OCI-LY1 (cell line): ENCODE data around the gene RPTN.

ENCODE experiments used
- H2AFZ ChIP-seq: fragments of 200-600 bp; sonication (generic), shearing (Covaris generic); 2 replicates; pipeline ENCODE4 v1.6.0; 2014; ENCODE audit warnings: antibody characterized with exemption, mild to moderate bottlenecking, low read length
- H3F3A ChIP-seq: fragments of 200-600 bp; sonication (generic), shearing (Covaris generic); 2 replicates; pipeline ENCODE4 v1.6.0; 2014; ENCODE audit warnings: mild to moderate bottlenecking, antibody characterized with exemption, low read length, moderate library complexity; ENCODE audit not compliant: insufficient read depth
- H3K27ac ChIP-seq: fragments of 200-600 bp; sonication (generic); 2 replicates; pipeline ENCODE4 v1.5.1; 2014; ENCODE audit warnings: low read length, mixed run types, mild to moderate bottlenecking, low read depth; ENCODE audit not compliant: poor library complexity, severe bottlenecking
- H3K27me3 ChIP-seq: fragments of 200-600 bp; sonication (generic); 2 replicates; pipeline ENCODE4 v1.6.0; 2014; ENCODE audit warnings: antibody characterized with exemption, mild to moderate bottlenecking, low read length, moderate library complexity; ENCODE audit not compliant: insufficient read depth
- H3K36me3 ChIP-seq: fragments of 200-600 bp; sonication (generic); 2 replicates; pipeline ENCODE4 v1.6.1; 2014; ENCODE audit warnings: mild to moderate bottlenecking, antibody characterized with exemption, low read length, moderate library complexity, mixed read lengths; ENCODE audit not compliant: insufficient read depth
- H3K4me1 ChIP-seq: fragments of 200-600 bp; sonication (generic); 2 replicates; pipeline ENCODE4 v1.5.1; 2014; ENCODE audit warnings: mild to moderate bottlenecking, low read length, moderate library complexity; ENCODE audit not compliant: insufficient read depth, severe bottlenecking
- H3K4me2 ChIP-seq: fragments of 200-600 bp; sonication (generic), shearing (Covaris generic); 2 replicates; pipeline ENCODE4 v1.6.1; 2014; ENCODE audit warnings: low read length
- H3K4me3 ChIP-seq: fragments of 200-600 bp; sonication (generic); 2 replicates; pipeline ENCODE4 v1.5.1; 2014; ENCODE audit warnings: low read length, low read depth, mild to moderate bottlenecking, mixed read lengths; ENCODE audit not compliant: poor library complexity, severe bottlenecking
- H3K79me2 ChIP-seq: fragments of 200-600 bp; shearing (Covaris generic); 2 replicates; pipeline ENCODE4 v1.6.1; 2016; ENCODE audit warnings: mixed run types, low read length, mixed read lengths; ENCODE audit not compliant: insufficient read depth
- H3K9ac ChIP-seq: fragments of 200-600 bp; sonication (generic), shearing (Covaris generic); 2 replicates; pipeline ENCODE4 v1.6.1; 2014; ENCODE audit warnings: mild to moderate bottlenecking, low read length, mixed read lengths
- H3K9me2 ChIP-seq: fragments of 200-600 bp; sonication (generic), shearing (Covaris generic); 2 replicates; pipeline ENCODE4 v1.6.1; 2014; ENCODE audit warnings: low read depth, mild to moderate bottlenecking, low read length, mixed read lengths
- H3K9me3 ChIP-seq: fragments of 200-600 bp; shearing (Covaris generic); 2 replicates; pipeline ENCODE4 v1.6.1; 2014; ENCODE audit warnings: low read length, mixed read lengths
- H4K20me1 ChIP-seq: fragments of 200-600 bp; sonication (generic), shearing (Covaris generic); 2 replicates; pipeline ENCODE4 v1.6.0; 2016; ENCODE audit warnings: mild to moderate bottlenecking, low read length; ENCODE audit not compliant: insufficient read depth
- EZH2 ChIP-seq: fragments of 200-600 bp; sonication (generic), shearing (Covaris generic); IDR thresholded peaks from 2 replicates; pipeline ENCODE4 v1.8.0; 2017; ENCODE audit warnings: borderline replicate concordance, mixed run types, mild to moderate bottlenecking, antibody characterized with exemption, low read length, moderate library complexity, mixed read lengths
- TF ChIP-seq, protein P1 (sequence below): fragments of 200-600 bp; sonication (generic), shearing (Covaris generic); IDR thresholded peaks from 2 replicates; pipeline ENCODE4 v1.5.1; 2017; ENCODE audit warnings: mild to moderate bottlenecking, antibody characterized with exemption, low read length, moderate library complexity, mixed read lengths

RPTN gene, protein sequence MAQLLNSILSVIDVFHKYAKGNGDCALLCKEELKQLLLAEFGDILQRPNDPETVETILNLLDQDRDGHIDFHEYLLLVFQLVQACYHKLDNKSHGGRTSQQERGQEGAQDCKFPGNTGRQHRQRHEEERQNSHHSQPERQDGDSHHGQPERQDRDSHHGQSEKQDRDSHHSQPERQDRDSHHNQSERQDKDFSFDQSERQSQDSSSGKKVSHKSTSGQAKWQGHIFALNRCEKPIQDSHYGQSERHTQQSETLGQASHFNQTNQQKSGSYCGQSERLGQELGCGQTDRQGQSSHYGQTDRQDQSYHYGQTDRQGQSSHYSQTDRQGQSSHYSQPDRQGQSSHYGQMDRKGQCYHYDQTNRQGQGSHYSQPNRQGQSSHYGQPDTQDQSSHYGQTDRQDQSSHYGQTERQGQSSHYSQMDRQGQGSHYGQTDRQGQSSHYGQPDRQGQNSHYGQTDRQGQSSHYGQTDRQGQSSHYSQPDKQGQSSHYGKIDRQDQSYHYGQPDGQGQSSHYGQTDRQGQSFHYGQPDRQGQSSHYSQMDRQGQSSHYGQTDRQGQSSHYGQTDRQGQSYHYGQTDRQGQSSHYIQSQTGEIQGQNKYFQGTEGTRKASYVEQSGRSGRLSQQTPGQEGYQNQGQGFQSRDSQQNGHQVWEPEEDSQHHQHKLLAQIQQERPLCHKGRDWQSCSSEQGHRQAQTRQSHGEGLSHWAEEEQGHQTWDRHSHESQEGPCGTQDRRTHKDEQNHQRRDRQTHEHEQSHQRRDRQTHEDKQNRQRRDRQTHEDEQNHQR

DNA sequence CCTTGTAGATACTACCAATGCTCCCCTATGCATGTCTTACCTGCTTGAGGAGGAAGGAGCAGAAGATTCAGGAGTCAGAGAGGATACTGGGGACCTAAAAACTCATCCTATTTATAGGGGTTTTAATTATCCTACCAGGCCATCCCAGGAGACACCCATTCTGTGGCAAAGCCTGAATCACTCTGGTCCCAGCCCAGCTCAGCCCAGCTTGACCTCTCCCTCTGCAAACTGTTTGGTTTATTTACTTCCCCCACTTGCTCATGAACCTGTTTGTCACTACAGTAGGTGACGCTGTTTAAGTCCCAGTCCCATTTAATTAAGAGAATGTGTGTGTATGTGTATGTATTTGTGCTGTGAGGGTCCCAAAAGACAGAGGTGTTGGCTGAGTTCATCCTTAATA, at the start of gene RPTN:
TSS of gene RPTN (minus strand) at position 85 of the 400 bp plus-strand sequence. CDS start 1,339 bp downstream, outside the sequence.
- Histone ChIP-seq H3K9me3 (no peaks in the 10 kb centered on the region), H3K27ac (no peak within 1 kb of the TSS), H3K36me3 (no peaks in the 10 kb centered on the region), H4K20me1 (no peaks in the 10 kb centered on the region), H3F3A (no peaks in the 10 kb centered on the region), H3K4me1 (no peaks in the 10 kb centered on the region), H3K9me2 (no peaks in the 10 kb centered on the region), H3K79me2 (no peaks in the 10 kb centered on the region), H3K4me2 (no peak within 1 kb of the TSS), H3K9ac (no peak within 1 kb of the TSS), H3K4me3 (no peak within 1 kb of the TSS), H3K27me3 (no peaks in the 10 kb centered on the region), H2AFZ (no peak within 1 kb of the TSS)
- TF ChIP-seq EZH2, result no peak
- TF ChIP-seq, protein P1, sequence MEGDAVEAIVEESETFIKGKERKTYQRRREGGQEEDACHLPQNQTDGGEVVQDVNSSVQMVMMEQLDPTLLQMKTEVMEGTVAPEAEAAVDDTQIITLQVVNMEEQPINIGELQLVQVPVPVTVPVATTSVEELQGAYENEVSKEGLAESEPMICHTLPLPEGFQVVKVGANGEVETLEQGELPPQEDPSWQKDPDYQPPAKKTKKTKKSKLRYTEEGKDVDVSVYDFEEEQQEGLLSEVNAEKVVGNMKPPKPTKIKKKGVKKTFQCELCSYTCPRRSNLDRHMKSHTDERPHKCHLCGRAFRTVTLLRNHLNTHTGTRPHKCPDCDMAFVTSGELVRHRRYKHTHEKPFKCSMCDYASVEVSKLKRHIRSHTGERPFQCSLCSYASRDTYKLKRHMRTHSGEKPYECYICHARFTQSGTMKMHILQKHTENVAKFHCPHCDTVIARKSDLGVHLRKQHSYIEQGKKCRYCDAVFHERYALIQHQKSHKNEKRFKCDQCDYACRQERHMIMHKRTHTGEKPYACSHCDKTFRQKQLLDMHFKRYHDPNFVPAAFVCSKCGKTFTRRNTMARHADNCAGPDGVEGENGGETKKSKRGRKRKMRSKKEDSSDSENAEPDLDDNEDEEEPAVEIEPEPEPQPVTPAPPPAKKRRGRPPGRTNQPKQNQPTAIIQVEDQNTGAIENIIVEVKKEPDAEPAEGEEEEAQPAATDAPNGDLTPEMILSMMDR, result no peak

DNA sequence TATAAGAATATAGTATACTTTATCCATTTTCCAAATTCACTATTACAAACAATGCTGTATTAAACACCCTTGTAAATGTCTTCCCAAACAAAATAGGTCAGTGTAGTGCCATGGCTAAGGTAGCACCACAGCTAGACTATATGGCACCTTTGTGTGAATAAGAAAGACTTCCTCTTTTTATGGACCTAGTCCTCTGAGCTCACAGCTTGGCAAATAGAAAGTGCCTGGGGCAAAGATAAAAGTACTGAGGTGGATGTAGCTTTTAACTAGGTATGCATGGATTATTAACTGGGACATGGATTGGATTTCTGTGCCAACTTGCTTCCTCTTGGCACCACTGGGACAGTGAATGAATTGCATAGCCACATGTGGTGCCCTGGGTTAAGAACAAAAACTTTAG, 40.0 kb upstream of the RPTN start:
- H3K9me3 ChIP-seq, result no peaks in the 10 kb centered on the region

DNA sequence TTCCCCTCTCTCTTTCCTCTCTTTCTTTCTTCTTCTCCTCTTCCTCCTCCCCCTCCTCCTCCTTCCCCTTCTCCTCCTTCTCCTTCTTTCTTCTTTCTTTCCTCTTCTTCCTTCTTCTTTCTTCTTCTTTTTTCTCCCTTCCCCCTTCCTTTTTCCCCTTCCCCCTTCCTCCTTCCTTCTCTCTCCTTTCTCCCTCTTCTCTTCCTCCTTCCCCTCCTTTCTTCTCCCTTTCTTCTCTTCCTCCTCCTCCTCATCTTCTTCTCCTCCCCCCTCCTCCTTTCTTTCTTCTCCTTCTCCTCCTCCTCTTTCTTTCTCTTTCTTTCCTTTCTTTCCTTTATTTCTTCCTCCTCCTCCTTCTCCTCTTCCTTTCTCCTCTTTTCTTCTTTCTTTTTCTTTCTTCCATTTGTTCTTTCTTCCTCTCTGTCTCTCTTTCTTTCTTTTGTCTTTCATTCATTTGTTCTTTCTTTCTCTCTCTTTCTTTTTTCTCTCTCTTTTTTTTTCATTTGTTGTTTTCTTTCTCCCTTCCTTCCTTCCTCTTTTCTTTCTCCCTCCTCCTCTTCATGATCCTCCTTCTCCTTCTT, 38.4 kb upstream of the RPTN start:
- no peak for TF ChIP-seq EZH2
- TF ChIP-seq, protein P1, result no peak
- H3K4me3 ChIP-seq, result no peak overlapping the region
- no peak overlapping the region for H3K27ac ChIP-seq
- no peaks in the 10 kb centered on the region for H3K9me2 ChIP-seq
- no peaks in the 10 kb centered on the region for H3K79me2 ChIP-seq
- H3K9me3 ChIP-seq, result no peaks in the 10 kb centered on the region
- no peaks in the 10 kb centered on the region for H3K4me1 ChIP-seq
- H3K9ac ChIP-seq, result no peak overlapping the region
- no peaks in the 10 kb centered on the region for H3K36me3 ChIP-seq
- no peak overlapping the region for H2AFZ ChIP-seq
- no peaks in the 10 kb centered on the region for H3F3A ChIP-seq
- H4K20me1 ChIP-seq, result no peaks in the 10 kb centered on the region
- no peak overlapping the region for H3K4me2 ChIP-seq
- H3K27me3 ChIP-seq, result no peaks in the 10 kb centered on the region

More for the DNA sequence above, 40.0 kb upstream of the RPTN start:
- Histone ChIP-seq H3K27me3 (no peaks in the 10 kb centered on the region), H3K27ac (no peak overlapping the region), H2AFZ (no peak overlapping the region), H3F3A (no peaks in the 10 kb centered on the region), H3K9ac (no peak overlapping the region), H3K9me2 (no peaks in the 10 kb centered on the region), H4K20me1 (no peaks in the 10 kb centered on the region), H3K36me3 (no peaks in the 10 kb centered on the region), H3K79me2 (no peaks in the 10 kb centered on the region), H3K4me3 (no peak overlapping the region), H3K4me2 (no peak overlapping the region), H3K4me1 (no peaks in the 10 kb centered on the region)
- TF ChIP-seq EZH2, result no peak
- TF ChIP-seq, protein P1, result no peak
